ENCODE data around the gene ASF1A. TPM values are rescaled to one million over a fixed set of nuclear protein-coding genes. Genes with fewer than 3 reads are reported as not detected.

The ASF1A gene
- total and polyA plus RNA-seq, 9 of the 15 experiments (the other 6 are each of a cell fraction or from before 2014, with no cell fraction given), result 31.5 to 45.3 (median 34.8) TPM

DNA sequence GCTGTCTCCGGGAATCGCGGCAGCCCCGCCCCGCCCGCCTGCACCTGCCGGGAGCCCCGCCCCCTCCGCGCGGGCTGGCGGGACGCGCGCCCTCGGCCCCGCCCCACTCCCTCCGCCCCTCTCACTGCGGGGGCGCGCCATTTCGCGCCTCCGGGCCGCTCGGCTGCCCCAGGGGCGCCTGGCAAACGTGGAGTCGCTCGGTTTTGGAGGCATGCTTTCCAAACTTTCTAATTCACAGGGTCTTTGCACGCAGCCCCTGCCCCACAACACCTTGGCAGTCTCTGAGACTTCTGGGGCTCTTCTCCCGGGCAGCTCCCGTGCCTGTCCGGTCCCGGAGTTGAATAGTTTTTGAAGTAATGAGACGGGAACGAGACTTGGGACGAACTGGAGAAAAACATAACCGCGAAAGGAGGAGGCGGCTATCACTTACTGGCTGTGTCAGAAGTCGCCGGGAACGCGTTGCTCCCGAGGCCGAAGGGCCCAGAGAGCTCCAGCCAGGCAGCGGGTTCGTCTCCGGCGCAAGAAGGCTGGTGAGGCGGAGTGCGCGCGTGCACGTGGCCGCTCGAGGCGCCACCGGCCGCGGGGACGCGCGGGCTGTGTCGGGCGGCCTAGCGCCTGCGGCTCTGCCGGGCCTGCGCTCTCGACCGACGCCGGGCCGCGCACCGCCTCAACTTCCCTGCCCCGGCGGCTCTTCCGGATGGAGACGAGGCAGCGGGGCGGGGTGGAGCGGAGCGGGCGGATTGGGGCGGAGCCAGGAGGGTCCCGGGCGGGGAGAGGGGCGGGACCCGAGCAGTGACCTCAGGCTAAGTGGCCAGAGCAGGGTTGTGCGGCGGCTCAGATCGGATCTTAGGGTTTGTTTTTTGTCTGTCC lies 40.7 kb downstream of the ASF1A start, which contains the start of gene MCM9 (continued):
- TF ChIP-seq, protein P1, sequence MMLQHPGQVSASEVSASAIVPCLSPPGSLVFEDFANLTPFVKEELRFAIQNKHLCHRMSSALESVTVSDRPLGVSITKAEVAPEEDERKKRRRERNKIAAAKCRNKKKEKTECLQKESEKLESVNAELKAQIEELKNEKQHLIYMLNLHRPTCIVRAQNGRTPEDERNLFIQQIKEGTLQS (IDR thresholded peaks at IDR 0.05), result no peak
- TF ChIP-seq, protein P1 (CRISPR knock-in tag; conservative IDR thresholded peaks at IDR 0.05), result no peak
- TF ChIP-seq ZNF134 (CRISPR knock-in tag; conservative IDR thresholded peaks at IDR 0.05), result no peak
- TF ChIP-seq, protein P2, sequence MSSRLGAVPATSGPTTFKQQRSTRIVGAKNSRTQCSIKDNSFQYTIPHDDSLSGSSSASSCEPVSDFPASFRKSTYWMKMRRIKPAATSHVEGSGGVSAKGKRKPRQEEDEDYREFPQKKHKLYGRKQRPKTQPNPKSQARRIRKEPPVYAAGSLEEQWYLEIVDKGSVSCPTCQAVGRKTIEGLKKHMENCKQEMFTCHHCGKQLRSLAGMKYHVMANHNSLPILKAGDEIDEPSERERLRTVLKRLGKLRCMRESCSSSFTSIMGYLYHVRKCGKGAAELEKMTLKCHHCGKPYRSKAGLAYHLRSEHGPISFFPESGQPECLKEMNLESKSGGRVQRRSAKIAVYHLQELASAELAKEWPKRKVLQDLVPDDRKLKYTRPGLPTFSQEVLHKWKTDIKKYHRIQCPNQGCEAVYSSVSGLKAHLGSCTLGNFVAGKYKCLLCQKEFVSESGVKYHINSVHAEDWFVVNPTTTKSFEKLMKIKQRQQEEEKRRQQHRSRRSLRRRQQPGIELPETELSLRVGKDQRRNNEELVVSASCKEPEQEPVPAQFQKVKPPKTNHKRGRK (tag; IDR thresholded peaks at IDR 0.05), result no peak
- TF ChIP-seq, protein P3, sequence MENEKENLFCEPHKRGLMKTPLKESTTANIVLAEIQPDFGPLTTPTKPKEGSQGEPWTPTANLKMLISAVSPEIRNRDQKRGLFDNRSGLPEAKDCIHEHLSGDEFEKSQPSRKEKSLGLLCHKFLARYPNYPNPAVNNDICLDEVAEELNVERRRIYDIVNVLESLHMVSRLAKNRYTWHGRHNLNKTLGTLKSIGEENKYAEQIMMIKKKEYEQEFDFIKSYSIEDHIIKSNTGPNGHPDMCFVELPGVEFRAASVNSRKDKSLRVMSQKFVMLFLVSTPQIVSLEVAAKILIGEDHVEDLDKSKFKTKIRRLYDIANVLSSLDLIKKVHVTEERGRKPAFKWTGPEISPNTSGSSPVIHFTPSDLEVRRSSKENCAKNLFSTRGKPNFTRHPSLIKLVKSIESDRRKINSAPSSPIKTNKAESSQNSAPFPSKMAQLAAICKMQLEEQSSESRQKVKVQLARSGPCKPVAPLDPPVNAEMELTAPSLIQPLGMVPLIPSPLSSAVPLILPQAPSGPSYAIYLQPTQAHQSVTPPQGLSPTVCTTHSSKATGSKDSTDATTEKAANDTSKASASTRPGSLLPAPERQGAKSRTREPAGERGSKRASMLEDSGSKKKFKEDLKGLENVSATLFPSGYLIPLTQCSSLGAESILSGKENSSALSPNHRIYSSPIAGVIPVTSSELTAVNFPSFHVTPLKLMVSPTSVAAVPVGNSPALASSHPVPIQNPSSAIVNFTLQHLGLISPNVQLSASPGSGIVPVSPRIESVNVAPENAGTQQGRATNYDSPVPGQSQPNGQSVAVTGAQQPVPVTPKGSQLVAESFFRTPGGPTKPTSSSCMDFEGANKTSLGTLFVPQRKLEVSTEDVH (IDR thresholded peaks at IDR 0.05; ENCODE audit: low read depth, partially characterized antibody), result peak; percentile 77
- no peak for TF ChIP-seq MCM3 (IDR thresholded peaks at IDR 0.05)
- peak; percentile 76; the same call in 1 of the 2 replicates for TF ChIP-seq CBX1 (IDR thresholded peaks at IDR 0.05; ENCODE audit: low read depth)
- TF ChIP-seq MCM7 (IDR thresholded peaks at IDR 0.05), result no peak
- TF ChIP-seq, protein P4, sequence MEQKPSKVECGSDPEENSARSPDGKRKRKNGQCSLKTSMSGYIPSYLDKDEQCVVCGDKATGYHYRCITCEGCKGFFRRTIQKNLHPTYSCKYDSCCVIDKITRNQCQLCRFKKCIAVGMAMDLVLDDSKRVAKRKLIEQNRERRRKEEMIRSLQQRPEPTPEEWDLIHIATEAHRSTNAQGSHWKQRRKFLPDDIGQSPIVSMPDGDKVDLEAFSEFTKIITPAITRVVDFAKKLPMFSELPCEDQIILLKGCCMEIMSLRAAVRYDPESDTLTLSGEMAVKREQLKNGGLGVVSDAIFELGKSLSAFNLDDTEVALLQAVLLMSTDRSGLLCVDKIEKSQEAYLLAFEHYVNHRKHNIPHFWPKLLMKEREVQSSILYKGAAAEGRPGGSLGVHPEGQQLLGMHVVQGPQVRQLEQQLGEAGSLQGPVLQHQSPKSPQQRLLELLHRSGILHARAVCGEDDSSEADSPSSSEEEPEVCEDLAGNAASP (IDR thresholded peaks at IDR 0.05), result no peak
- TF ChIP-seq ELF2 (CRISPR knock-in tag; IDR thresholded peaks at IDR 0.05), result no peak
- TF ChIP-seq, protein P5, sequence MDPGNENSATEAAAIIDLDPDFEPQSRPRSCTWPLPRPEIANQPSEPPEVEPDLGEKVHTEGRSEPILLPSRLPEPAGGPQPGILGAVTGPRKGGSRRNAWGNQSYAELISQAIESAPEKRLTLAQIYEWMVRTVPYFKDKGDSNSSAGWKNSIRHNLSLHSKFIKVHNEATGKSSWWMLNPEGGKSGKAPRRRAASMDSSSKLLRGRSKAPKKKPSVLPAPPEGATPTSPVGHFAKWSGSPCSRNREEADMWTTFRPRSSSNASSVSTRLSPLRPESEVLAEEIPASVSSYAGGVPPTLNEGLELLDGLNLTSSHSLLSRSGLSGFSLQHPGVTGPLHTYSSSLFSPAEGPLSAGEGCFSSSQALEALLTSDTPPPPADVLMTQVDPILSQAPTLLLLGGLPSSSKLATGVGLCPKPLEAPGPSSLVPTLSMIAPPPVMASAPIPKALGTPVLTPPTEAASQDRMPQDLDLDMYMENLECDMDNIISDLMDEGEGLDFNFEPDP (CRISPR knock-in tag; IDR thresholded peaks at IDR 0.05), result no peak
- no peak for TF ChIP-seq RBM17 (IDR thresholded peaks at IDR 0.05; ENCODE audit: borderline replicate concordance, low read depth, low read length)
